ENCODE data around the gene EGLN3. TPM values are rescaled to one million over a fixed set of nuclear protein-coding genes. Genes with fewer than 3 reads are reported as not detected.
"Not testable (repeated sequence)": the region's sequence is repeated elsewhere in the genome, so short reads cannot be mapped to it uniquely, and the experiment has no call there.

EGLN3 gene
- total RNA-seq, 1 donor = 0.18 TPM

GRCh38 chr14:33978892-33979612, 28.2 kb upstream of the EGLN3 start:
- TF ChIP-seq, protein P1, sequence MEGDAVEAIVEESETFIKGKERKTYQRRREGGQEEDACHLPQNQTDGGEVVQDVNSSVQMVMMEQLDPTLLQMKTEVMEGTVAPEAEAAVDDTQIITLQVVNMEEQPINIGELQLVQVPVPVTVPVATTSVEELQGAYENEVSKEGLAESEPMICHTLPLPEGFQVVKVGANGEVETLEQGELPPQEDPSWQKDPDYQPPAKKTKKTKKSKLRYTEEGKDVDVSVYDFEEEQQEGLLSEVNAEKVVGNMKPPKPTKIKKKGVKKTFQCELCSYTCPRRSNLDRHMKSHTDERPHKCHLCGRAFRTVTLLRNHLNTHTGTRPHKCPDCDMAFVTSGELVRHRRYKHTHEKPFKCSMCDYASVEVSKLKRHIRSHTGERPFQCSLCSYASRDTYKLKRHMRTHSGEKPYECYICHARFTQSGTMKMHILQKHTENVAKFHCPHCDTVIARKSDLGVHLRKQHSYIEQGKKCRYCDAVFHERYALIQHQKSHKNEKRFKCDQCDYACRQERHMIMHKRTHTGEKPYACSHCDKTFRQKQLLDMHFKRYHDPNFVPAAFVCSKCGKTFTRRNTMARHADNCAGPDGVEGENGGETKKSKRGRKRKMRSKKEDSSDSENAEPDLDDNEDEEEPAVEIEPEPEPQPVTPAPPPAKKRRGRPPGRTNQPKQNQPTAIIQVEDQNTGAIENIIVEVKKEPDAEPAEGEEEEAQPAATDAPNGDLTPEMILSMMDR (IDR thresholded peaks at IDR 0.05; ENCODE audit: insufficient read depth, low read length) = no peak
- no peak overlapping the region for H3K4me3 ChIP-seq (ENCODE audit: low read depth, low read length)

GRCh38 chr14:33972583-33973081, 21.8 kb upstream of the EGLN3 start:
- no peak for DNase-seq (ENCODE audit: low read depth)
- H3K4me3 ChIP-seq (ENCODE audit: low read depth, low read length) = no peak overlapping the region
- TF ChIP-seq, protein P1 (IDR thresholded peaks at IDR 0.05; ENCODE audit: insufficient read depth, low read length) = no peak

More at GRCh38 chr14:33978892-33979612, 28.2 kb upstream of the EGLN3 start:
- DNase-seq (ENCODE audit: low read depth) = no peak

DNA sequence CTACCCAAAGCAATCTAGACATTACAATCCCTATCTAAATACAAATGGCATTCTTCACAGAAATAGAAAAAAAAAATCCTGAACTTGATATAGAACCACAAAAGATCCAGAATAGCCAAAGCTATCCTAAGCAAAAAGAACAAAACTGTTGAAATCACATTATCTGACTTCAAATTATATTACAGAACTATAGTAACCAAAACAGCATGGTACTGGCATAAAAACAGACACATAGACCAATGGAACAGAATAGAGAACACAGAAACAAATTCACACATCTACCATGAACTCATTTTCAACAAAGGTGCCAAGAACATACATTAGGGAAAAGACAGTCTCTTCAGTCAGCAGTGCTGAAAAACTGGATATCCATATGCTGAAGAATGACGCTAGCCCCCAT, 19.0 kb upstream of the EGLN3 start:
- DNase-seq (ENCODE audit: low read depth); H3K4me3 ChIP-seq (ENCODE audit: low read depth, low read length): not testable (repeated sequence)

GRCh38 chr14:33968722-33969121, 17.8 kb upstream of the EGLN3 start:
- TF ChIP-seq, protein P1 (IDR thresholded peaks at IDR 0.05; ENCODE audit: insufficient read depth, low read length) = no peak
- no peak overlapping the region for H3K4me3 ChIP-seq (ENCODE audit: low read depth, low read length)

DNA sequence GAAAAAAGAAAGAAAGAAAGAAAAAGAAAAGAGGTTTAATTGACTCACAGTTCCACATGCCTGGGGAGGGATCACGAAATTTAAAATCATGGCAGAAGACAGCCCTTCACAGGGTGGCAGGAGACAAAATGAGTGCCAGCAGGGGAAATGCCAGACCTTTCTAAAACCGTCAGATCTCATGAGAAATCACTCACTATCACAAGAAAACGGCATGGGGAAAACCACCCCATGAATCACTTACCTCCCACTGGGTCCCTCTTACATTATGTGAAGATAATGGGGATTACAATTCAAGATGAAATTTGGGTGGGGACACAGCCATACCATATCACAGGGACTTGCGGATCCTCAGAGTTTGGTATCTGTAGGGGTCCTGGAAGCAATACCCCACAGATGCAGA, 16.3 kb upstream of the EGLN3 start:
- no peak for DNase-seq (ENCODE audit: low read depth)
- TF ChIP-seq, protein P1 (IDR thresholded peaks at IDR 0.05; ENCODE audit: insufficient read depth, low read length) = no peak
- no peak overlapping the region for H3K4me3 ChIP-seq (ENCODE audit: low read depth, low read length)

More at GRCh38 chr14:33968722-33969121, 17.8 kb upstream of the EGLN3 start:
- no peak for DNase-seq (ENCODE audit: low read depth)

- DNase-seq (ENCODE audit: low read depth) = no peak
- no peak overlapping the region for H3K4me3 ChIP-seq (ENCODE audit: low read depth, low read length)
- TF ChIP-seq, protein P1 (IDR thresholded peaks at IDR 0.05; ENCODE audit: insufficient read depth, low read length) = no peak
These were observed 15.4 kb upstream of the EGLN3 start for GRCh38 chr14:33966276-33966675.

- DNase-seq (ENCODE audit: low read depth) = no peak
- TF ChIP-seq, protein P1 (IDR thresholded peaks at IDR 0.05; ENCODE audit: insufficient read depth, low read length) = no peak
- no peak overlapping the region for H3K4me3 ChIP-seq (ENCODE audit: low read depth, low read length)
These were observed 13.9 kb upstream of the EGLN3 start for GRCh38 chr14:33964599-33965317.

Measured in fibroblast of the aortic adventitia (primary cell).